ENCODE measurements around the gene VN1R5.

Gene VN1R5

GRCh38 chr1:247300491-247301175, 44.8 kb downstream of the VN1R5 start:
- no peak for DNase-seq (ENCODE audit: low read depth in 2 of 2)

GRCh38 chr1:247301176-247301540, 45.3 kb downstream of the VN1R5 start:
- no peak for DNase-seq (ENCODE audit: low read depth in 2 of 2)

GRCh38 chr1:247303216-247303615, 47.3 kb downstream of the VN1R5 start:
- DNase-seq (ENCODE audit: low read depth in 2 of 2): no peak

GRCh38 chr1:247304031-247304430, 48.2 kb downstream of the VN1R5 start:
- DNase-seq (ENCODE audit: low read depth in 2 of 2): no peak

All from fibroblast of skin of left quadriceps (primary cell).